IMR-90 (cell line): Measurements from ENCODE around the gene ZFP36L1. TPM values are rescaled to one million over a fixed set of nuclear protein-coding genes. Genes with fewer than 3 reads are reported as not detected.

ENCODE experiments used
- ATAC-seq: fragments of 200-7000 bp; cut with Tn5 transposase; 2 replicates; pipeline ENCODE4 v1.9.1; 2020; ENCODE audit warnings: low read depth, mild to moderate bottlenecking, moderate library complexity
- BruUV-seq: library from RNA; stranded (reverse); fragments of 400-500 nt; replicated peaks from 2 replicates; lab custom pipeline; 2021; lab: Mats Ljungman, UMichigan
- CTCF ChIA-PET: fragments of 300-600 bp; formaldehyde crosslinking; extraction: SDS; loops from one replicate; lab custom pipeline; 2021; ENCODE audit warnings: antibody characterized with exemption; lab: Yijun Ruan, JAX
- POLR2A ChIA-PET: fragments of 300-600 bp; sonication (Branson Sonifier 250); formaldehyde crosslinking; loops from one replicate; lab custom pipeline; 2022; ENCODE audit warnings: antibody characterized with exemption; ENCODE audit not compliant: unreplicated experiment; lab: Charles Lee
- DNase-seq: peaks from one replicate; pipeline ENCODE4 v3.0.0; 2013
- H2AFZ ChIP-seq: replicated peaks from 2 replicates; pipeline ENCODE3; 2013; ENCODE audit warnings: low read length, mild to moderate bottlenecking; ENCODE audit not compliant: poor library complexity
- H2AK5ac ChIP-seq: 2 replicates; pipeline ENCODE4 v1.6.1; 2013; ENCODE audit warnings: low read depth, low read length, inconsistent platforms
- H2AK9ac ChIP-seq: replicated peaks from 2 replicates; pipeline ENCODE3; 2013; ENCODE audit warnings: mild to moderate bottlenecking, low read depth, low read length, moderate library complexity; ENCODE audit not compliant: poor library complexity
- H2BK120ac ChIP-seq: 2 replicates; pipeline ENCODE4 v1.6.1; 2013; ENCODE audit warnings: low read depth, low read length, inconsistent platforms
- H2BK15ac ChIP-seq: 3 replicates; pipeline ENCODE4 v1.6.1; 2013; ENCODE audit warnings: low read depth, low read length, inconsistent platforms
- H2BK20ac ChIP-seq: 2 replicates; pipeline ENCODE4 v1.6.1; 2013; ENCODE audit warnings: low read depth, mild to moderate bottlenecking, inconsistent platforms, low read length, moderate library complexity
- H2BK5ac ChIP-seq: 2 replicates; pipeline ENCODE4 v1.6.1; 2013; ENCODE audit warnings: mild to moderate bottlenecking, low read depth, low read length, inconsistent platforms; ENCODE audit not compliant: poor library complexity, severe bottlenecking
- H3K14ac ChIP-seq: replicated peaks from 2 replicates; pipeline ENCODE4 v1.6.1; 2013; ENCODE audit warnings: low read depth, low read length, inconsistent platforms
- H3K18ac ChIP-seq: 2 replicates; pipeline ENCODE4 v1.6.1; 2013; ENCODE audit warnings: low read depth, low read length, control low read depth
- H3K23ac ChIP-seq: 2 replicates; pipeline ENCODE4 v1.6.1; 2013; ENCODE audit warnings: low read depth, low read length, inconsistent platforms
- H3K27ac ChIP-seq: 2 replicates; pipeline ENCODE4 v1.5.1; 2013; ENCODE audit warnings: mild to moderate bottlenecking, control low read depth, low read length; ENCODE audit not compliant: insufficient read depth
- H3K27me3 ChIP-seq: 2 replicates; pipeline ENCODE4 v1.6.1; 2013; ENCODE audit warnings: low read length; ENCODE audit not compliant: control insufficient read depth, insufficient read depth
- H3K36me3 ChIP-seq: 2 replicates; pipeline ENCODE4 v1.6.1; 2013; ENCODE audit warnings: low read length, mixed read lengths; ENCODE audit not compliant: control insufficient read depth, insufficient read depth
- H3K4ac ChIP-seq: 2 replicates; pipeline ENCODE4 v1.6.1; 2013; ENCODE audit warnings: low read depth, low read length, inconsistent platforms
- H3K4me1 ChIP-seq: 2 replicates; pipeline ENCODE4 v1.6.1; 2013; ENCODE audit warnings: low read length, mixed read lengths; ENCODE audit not compliant: control insufficient read depth, insufficient read depth
- H3K4me2 ChIP-seq: 2 replicates; pipeline ENCODE4 v1.6.1; 2013; ENCODE audit warnings: low read depth, mild to moderate bottlenecking, control low read depth, low read length, moderate library complexity
- H3K4me3 ChIP-seq: 2 replicates; pipeline ENCODE4 v1.5.1; 2013; ENCODE audit warnings: low read depth, mild to moderate bottlenecking, control low read depth, low read length, moderate library complexity; ENCODE audit not compliant: insufficient read depth
- H3K56ac ChIP-seq: 2 replicates; pipeline ENCODE4 v1.6.1; 2013; ENCODE audit warnings: low read length, inconsistent platforms; ENCODE audit not compliant: insufficient read depth; ENCODE audit errors: extremely low read depth
- H3K79me1 ChIP-seq, 2 experiments: 2 replicates each; pipeline ENCODE4 v1.6.1; 2013; ENCODE audit warnings: low read length in 2 of 2, inconsistent platforms in 1 of 2, low read depth in 1 of 2
- H3K9ac ChIP-seq: 2 replicates; pipeline ENCODE4 v1.6.1; 2013; ENCODE audit warnings: low read depth, low read length, control low read depth
- H3K9me1 ChIP-seq: 2 replicates; pipeline ENCODE4 v1.6.1; 2013; ENCODE audit warnings: low read length, inconsistent platforms; ENCODE audit not compliant: insufficient read depth
- H3K9me3 ChIP-seq: 2 replicates; pipeline ENCODE4 v1.6.1; 2013; ENCODE audit warnings: low read length; ENCODE audit not compliant: control insufficient read depth, insufficient read depth
- H4K20me1 ChIP-seq: 2 replicates; pipeline ENCODE4 v1.6.1; 2013; ENCODE audit warnings: low read length, inconsistent platforms; ENCODE audit not compliant: insufficient read depth
- H4K5ac ChIP-seq: 2 replicates; pipeline ENCODE4 v1.6.1; 2013; ENCODE audit warnings: mild to moderate bottlenecking, low read depth, low read length, control low read depth
- H4K8ac ChIP-seq, 2 experiments: 2 replicates each; pipeline ENCODE4 v1.6.1; 2013; ENCODE audit warnings: low read depth in 2 of 2, low read length in 2 of 2, control low read depth in 1 of 2, inconsistent platforms in 1 of 2
- H4K91ac ChIP-seq: 2 replicates; pipeline ENCODE4 v1.6.1; 2013; ENCODE audit warnings: low read depth, low read length, inconsistent platforms; ENCODE audit not compliant: insufficient read depth
- CEBPB ChIP-seq: IDR thresholded peaks from 2 replicates; pipeline ENCODE4 v1.6.1; 2012; ENCODE audit warnings: low read depth, low read length, improper control_type of control experiment
- WGBS, 2 experiments: methylation state at CpG; one replicate each; pipeline versions ENCODE4 v1.1.5 to v1.1.7; 2013; ENCODE audit warnings: missing lambda C conversion rate in 2 of 2; ENCODE audit not compliant: insufficient read length in 1 of 2; ENCODE audit errors: extremely low coverage in 2 of 2; 5-methylcytosine and 5-hydroxymethylcytosine counted together
- dilution Hi-C: fragments of 300-500 bp; cut with HindIII; formaldehyde crosslinking; loops from one replicate; pipeline ENCODE4 v1.14.3; 2018; ENCODE audit warnings: low sequenced_read_pairs; ENCODE audit not compliant: unreplicated experiment
- in situ Hi-C: fragments of 300-500 bp; cut with MboI; formaldehyde crosslinking; loops from 3 replicates; pipeline ENCODE4 v1.14.3; 2019; ENCODE audit warnings: low sequenced_read_pairs, inconsistent platforms, mixed read lengths
- intact Hi-C: fragments of 100-400 bp; cut with micrococcal nuclease; formaldehyde crosslinking; loops from 2 replicates; pipeline ENCODE4 v1.10.0; 2022
- polyA plus RNA-seq, 3 experiments: library from polyadenylated mRNA; depleted of rRNA; stranded (reverse); fragments of >200 nt; gene quantifications; 2 replicates each; pipeline ENCODE4 v1.2.3, GENCODE V29; 2012; ENCODE audit warnings: low replicate concordance in 1 of 3
- total RNA-seq: library from RNA; depleted of rRNA; stranded (reverse); fragments of >200 nt; gene quantifications from 2 replicates; pipeline ENCODE4 v1.2.3, GENCODE V29; 2012
- TF ChIP-seq, protein P1 (sequence below): fragments of 150-350 bp; IDR thresholded peaks from 2 replicates; pipeline ENCODE4 v1.6.1; 2016; ENCODE audit warnings: low read depth, mild to moderate bottlenecking, low read length, moderate library complexity, borderline replicate concordance

The ZFP36L1 gene
- total and polyA plus RNA-seq, 2 of the 4 experiments (the other 2 are of a cell fraction): 6.5 to 140 TPM

DNA sequence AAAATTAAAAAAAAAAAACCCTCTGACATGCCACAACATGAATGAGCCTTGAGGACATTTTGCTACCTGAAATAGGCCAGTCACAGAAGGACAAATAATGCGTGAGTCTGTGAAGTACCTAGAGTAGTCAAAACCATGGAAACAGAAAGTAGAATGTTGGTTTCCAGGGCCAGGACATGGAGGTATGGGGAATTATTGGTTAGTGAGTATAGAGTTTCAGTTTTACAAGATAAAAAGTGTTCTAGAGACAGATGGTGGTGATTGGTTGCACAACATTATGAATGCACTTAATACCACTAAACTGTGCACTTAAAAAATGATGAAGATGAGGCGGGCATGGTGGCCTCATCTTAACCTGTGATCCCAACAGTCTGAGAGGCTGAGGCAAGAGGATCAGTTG lies 47.6 kb upstream of the ZFP36L1 start:
- no peak overlapping the region for H2BK120ac ChIP-seq
- H3K79me1 ChIP-seq: no peaks in the 10 kb centered on the region
- no peak overlapping the region for H2AK5ac ChIP-seq
- peaks cover 4% of the 10 kb centered on the region; the same call in 1 of the 2 replicates for H3K9me3 ChIP-seq
- H2BK20ac ChIP-seq: no peak overlapping the region
- DNase-seq: no peak
- no peak overlapping the region for H4K8ac ChIP-seq
- H2BK5ac ChIP-seq: no peak overlapping the region
- H3K4me3 ChIP-seq: no peak overlapping the region
- H3K23ac ChIP-seq: no peak overlapping the region; the same call in 1 of the 2 replicates
- H4K20me1 ChIP-seq: no peaks in the 10 kb centered on the region; the same call in 1 of the 2 replicates
- dilution Hi-C loops: no loop called here
- H3K14ac ChIP-seq: no peak overlapping the region
- CTCF ChIA-PET: no interaction called here
- H3K4me2 ChIP-seq: no peak overlapping the region
- H3K27ac ChIP-seq: peak overlapping the region; percentile 64; the same call in 1 of the 2 replicates
- H3K4ac ChIP-seq: no peak overlapping the region
- 100% methylated on average over 1 of the region's 2 CpGs; no CpG with 5 or more reads in 1 of the 2 experiments for WGBS, 2 experiments
- no peak overlapping the region for H4K91ac ChIP-seq
- H3K27me3 ChIP-seq: no peaks in the 10 kb centered on the region
- intact Hi-C loops: loop anchor here (5.0 kb wide), 2 partner anchors 908 to 958 kb away; no protein-coding TSS in a partner anchor
- BruUV-seq: no TSS peak
- no peaks in the 10 kb centered on the region for H3K9me1 ChIP-seq
- in situ Hi-C loops: no loop called here
- H3K56ac ChIP-seq: no peak overlapping the region
- H2BK15ac ChIP-seq: no peak overlapping the region
- peak; percentile 50 for TF ChIP-seq CEBPB
- TF ChIP-seq, protein P1, sequence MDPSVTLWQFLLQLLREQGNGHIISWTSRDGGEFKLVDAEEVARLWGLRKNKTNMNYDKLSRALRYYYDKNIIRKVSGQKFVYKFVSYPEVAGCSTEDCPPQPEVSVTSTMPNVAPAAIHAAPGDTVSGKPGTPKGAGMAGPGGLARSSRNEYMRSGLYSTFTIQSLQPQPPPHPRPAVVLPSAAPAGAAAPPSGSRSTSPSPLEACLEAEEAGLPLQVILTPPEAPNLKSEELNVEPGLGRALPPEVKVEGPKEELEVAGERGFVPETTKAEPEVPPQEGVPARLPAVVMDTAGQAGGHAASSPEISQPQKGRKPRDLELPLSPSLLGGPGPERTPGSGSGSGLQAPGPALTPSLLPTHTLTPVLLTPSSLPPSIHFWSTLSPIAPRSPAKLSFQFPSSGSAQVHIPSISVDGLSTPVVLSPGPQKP: no peak
- H4K5ac ChIP-seq: no peak overlapping the region
- H3K4me1 ChIP-seq: peaks cover 15% of the 10 kb centered on the region; the same call in 1 of the 2 replicates
- no peak overlapping the region; the same call in 1 of the 2 replicates for H3K18ac ChIP-seq
- H3K36me3 ChIP-seq: peaks cover 2% of the 10 kb centered on the region; the same call in 1 of the 2 replicates
- no peak overlapping the region for H2AFZ ChIP-seq
- ATAC-seq: no peak
- no peak overlapping the region for H3K9ac ChIP-seq
- POLR2A ChIA-PET: interaction anchor here (0.7 kb wide), 1 partner anchor 782 kb away, joined by 7 read pairs; no protein-coding TSS in a partner anchor
- H2AK9ac ChIP-seq: no peak overlapping the region
